ENCODE results near the gene STAU1. TPM values are rescaled to one million over a fixed set of nuclear protein-coding genes. Genes with fewer than 3 reads are reported as not detected.

STAU1 gene
- total and polyA plus RNA-seq, 2 of the 13 experiments (the other 11 are each of a cell fraction or from before 2014, with no cell fraction given) = 119 to 133 TPM

GRCh38 chr20:49186535-49187329, 1.4 kb downstream of the STAU1 start (continued):
- TF ChIP-seq ZNF296 (CRISPR knock-in tag; conservative IDR thresholded peaks at IDR 0.05) (no peak), ISL2 (CRISPR knock-in tag; IDR thresholded peaks at IDR 0.05) (no peak; the same call in 1 of the 2 replicates), ZNF713 (CRISPR knock-in tag; IDR thresholded peaks at IDR 0.05) (no peak), ZNF75D (CRISPR knock-in tag; IDR thresholded peaks at IDR 0.05; ENCODE audit: borderline replicate concordance) (0 out of 2 replicates have a peak, but pooled peaks have one; percentile 60), LRRFIP1 (CRISPR knock-in tag; conservative IDR thresholded peaks at IDR 0.05) (no peak), RXRB (CRISPR knock-in tag; IDR thresholded peaks at IDR 0.05; ENCODE audit: borderline replicate concordance) (peak; percentile 53; the same call in 1 of the 2 replicates), ZFP82 (CRISPR knock-in tag; IDR thresholded peaks at IDR 0.05; ENCODE audit: borderline replicate concordance) (no peak; the same call in 1 of the 2 replicates), ZBTB3 (CRISPR knock-in tag; IDR thresholded peaks at IDR 0.05; ENCODE audit: borderline replicate concordance, low read depth) (0 out of 2 replicates have a peak, but pooled peaks have one; percentile 22), SMAD3 (CRISPR knock-in tag; IDR thresholded peaks at IDR 0.05) (0 out of 2 replicates have a peak, but pooled peaks have one; percentile 13), ZC3H4 (CRISPR knock-in tag; IDR thresholded peaks at IDR 0.05; ENCODE audit: borderline replicate concordance) (no peak), SRY (CRISPR knock-in tag; IDR thresholded peaks at IDR 0.05) (no peak), SALL1 (CRISPR knock-in tag; IDR thresholded peaks at IDR 0.05) (no peak), HOXD1 (CRISPR knock-in tag; IDR thresholded peaks at IDR 0.05) (no peak), CHD4 (IDR thresholded peaks at IDR 0.05; ENCODE audit: borderline replicate concordance, low read length) (no peak), ZBTB7B (CRISPR knock-in tag; IDR thresholded peaks at IDR 0.05) (no peak), ZNF678 (CRISPR knock-in tag; IDR thresholded peaks at IDR 0.05) (0 out of 2 replicates have a peak, but pooled peaks have one; percentile 37), ZNF251 (CRISPR knock-in tag; IDR thresholded peaks at IDR 0.05) (no peak), ZFP41 (CRISPR knock-in tag; IDR thresholded peaks at IDR 0.05; ENCODE audit: borderline replicate concordance) (no peak)
- TF ChIP-seq, protein P1, sequence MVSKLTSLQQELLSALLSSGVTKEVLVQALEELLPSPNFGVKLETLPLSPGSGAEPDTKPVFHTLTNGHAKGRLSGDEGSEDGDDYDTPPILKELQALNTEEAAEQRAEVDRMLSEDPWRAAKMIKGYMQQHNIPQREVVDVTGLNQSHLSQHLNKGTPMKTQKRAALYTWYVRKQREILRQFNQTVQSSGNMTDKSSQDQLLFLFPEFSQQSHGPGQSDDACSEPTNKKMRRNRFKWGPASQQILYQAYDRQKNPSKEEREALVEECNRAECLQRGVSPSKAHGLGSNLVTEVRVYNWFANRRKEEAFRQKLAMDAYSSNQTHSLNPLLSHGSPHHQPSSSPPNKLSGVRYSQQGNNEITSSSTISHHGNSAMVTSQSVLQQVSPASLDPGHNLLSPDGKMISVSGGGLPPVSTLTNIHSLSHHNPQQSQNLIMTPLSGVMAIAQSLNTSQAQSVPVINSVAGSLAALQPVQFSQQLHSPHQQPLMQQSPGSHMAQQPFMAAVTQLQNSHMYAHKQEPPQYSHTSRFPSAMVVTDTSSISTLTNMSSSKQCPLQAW (CRISPR knock-in tag; IDR thresholded peaks at IDR 0.05) = peak; percentile 67
- TF ChIP-seq, protein P2, sequence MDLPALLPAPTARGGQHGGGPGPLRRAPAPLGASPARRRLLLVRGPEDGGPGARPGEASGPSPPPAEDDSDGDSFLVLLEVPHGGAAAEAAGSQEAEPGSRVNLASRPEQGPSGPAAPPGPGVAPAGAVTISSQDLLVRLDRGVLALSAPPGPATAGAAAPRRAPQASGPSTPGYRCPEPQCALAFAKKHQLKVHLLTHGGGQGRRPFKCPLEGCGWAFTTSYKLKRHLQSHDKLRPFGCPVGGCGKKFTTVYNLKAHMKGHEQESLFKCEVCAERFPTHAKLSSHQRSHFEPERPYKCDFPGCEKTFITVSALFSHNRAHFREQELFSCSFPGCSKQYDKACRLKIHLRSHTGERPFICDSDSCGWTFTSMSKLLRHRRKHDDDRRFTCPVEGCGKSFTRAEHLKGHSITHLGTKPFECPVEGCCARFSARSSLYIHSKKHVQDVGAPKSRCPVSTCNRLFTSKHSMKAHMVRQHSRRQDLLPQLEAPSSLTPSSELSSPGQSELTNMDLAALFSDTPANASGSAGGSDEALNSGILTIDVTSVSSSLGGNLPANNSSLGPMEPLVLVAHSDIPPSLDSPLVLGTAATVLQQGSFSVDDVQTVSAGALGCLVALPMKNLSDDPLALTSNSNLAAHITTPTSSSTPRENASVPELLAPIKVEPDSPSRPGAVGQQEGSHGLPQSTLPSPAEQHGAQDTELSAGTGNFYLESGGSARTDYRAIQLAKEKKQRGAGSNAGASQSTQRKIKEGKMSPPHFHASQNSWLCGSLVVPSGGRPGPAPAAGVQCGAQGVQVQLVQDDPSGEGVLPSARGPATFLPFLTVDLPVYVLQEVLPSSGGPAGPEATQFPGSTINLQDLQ (CRISPR knock-in tag; IDR thresholded peaks at IDR 0.05) = no peak
